Stomach (tissue), 4 donors: ENCODE data around the gene WLS.

ENCODE experiments used
- POLR2A ChIP-seq, 4 donors: fragments of 450-650 bp; IDR thresholded peaks; one replicate each; pipeline ENCODE4 v1.6.1; 2016; ENCODE audit warnings: antibody characterized with exemption in 4 of 4, control low read depth in 2 of 4, mild to moderate bottlenecking in 1 of 4, moderate library complexity in 1 of 4
- POLR2AphosphoS5 ChIP-seq, 3 donors: sonication (generic); formaldehyde crosslinking; IDR thresholded peaks; one replicate each; pipeline ENCODE4 v1.6.1; 2016; ENCODE audit warnings: antibody characterized with exemption in 3 of 3
- TF ChIP-seq, protein P1 (sequence below), 7 experiments: fragments of 450-650 bp in 4 of 7; fragments of 200-600 bp in 3 of 7; sonication (generic) in 3 of 7; IDR thresholded peaks; one replicate each; pipeline ENCODE4 v1.5.1; 2016 to 2019; ENCODE audit warnings: antibody characterized with exemption in 7 of 7, control low read depth in 2 of 7, mild to moderate bottlenecking in 1 of 7

DNA sequence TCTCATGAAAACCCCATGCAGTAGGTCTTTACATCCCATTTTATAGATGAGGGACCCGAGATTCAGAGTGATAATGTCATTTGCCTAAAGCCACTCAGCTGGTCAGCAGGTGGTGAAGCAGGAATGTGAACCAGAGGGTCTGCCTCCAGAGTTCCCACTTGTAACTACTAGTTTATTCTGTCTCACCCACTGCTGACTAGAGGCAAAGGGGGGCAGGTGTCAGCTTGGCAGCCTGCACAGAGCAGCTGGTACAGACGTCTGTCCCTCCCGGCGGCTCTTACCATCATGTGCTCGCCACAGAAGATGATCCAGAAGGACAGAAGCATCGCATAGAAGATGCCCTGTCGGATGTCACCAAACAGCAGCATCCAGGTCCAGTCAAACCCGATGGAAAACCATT lies 82.4 kb downstream of the WLS start:
- no peak for TF ChIP-seq POLR2A (IDR thresholded peaks at IDR 0.05)
- TF ChIP-seq, protein P1, sequence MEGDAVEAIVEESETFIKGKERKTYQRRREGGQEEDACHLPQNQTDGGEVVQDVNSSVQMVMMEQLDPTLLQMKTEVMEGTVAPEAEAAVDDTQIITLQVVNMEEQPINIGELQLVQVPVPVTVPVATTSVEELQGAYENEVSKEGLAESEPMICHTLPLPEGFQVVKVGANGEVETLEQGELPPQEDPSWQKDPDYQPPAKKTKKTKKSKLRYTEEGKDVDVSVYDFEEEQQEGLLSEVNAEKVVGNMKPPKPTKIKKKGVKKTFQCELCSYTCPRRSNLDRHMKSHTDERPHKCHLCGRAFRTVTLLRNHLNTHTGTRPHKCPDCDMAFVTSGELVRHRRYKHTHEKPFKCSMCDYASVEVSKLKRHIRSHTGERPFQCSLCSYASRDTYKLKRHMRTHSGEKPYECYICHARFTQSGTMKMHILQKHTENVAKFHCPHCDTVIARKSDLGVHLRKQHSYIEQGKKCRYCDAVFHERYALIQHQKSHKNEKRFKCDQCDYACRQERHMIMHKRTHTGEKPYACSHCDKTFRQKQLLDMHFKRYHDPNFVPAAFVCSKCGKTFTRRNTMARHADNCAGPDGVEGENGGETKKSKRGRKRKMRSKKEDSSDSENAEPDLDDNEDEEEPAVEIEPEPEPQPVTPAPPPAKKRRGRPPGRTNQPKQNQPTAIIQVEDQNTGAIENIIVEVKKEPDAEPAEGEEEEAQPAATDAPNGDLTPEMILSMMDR (IDR thresholded peaks at IDR 0.05) = no peak
- no peak for TF ChIP-seq POLR2AphosphoS5 (IDR thresholded peaks at IDR 0.05)
